SJSA1 (cell line): ENCODE data around the gene SLC2A1. TPM values are rescaled to one million over a fixed set of nuclear protein-coding genes. Genes with fewer than 3 reads are reported as not detected.

Experiments used
- DNase-seq, 2 experiments: peaks; one replicate each; pipeline ENCODE4 v3.0.0-alpha.2; 2015 to 2020; ENCODE audit warnings: low spot score in 2 of 2, low read depth in 1 of 2
- H3K27ac ChIP-seq: fragments of 250-450 bp; sonication (Bioruptor Pico); 2 replicates; pipeline ENCODE4 v1.5.1; 2020; ENCODE audit warnings: mild to moderate bottlenecking, moderate library complexity
- H3K27me3 ChIP-seq: fragments of 250-450 bp; sonication (Bioruptor Pico); replicated peaks from 2 replicates; pipeline ENCODE4 v1.5.1; 2020; ENCODE audit warnings: mild to moderate bottlenecking, moderate library complexity
- H3K36me3 ChIP-seq: fragments of 250-450 bp; sonication (Bioruptor Pico); 2 replicates; pipeline ENCODE4 v1.5.1; 2020; ENCODE audit warnings: mild to moderate bottlenecking
- H3K4me1 ChIP-seq: fragments of 250-450 bp; sonication (Bioruptor Pico); replicated peaks from 2 replicates; pipeline ENCODE4 v1.6.1; 2021; ENCODE audit warnings: mild to moderate bottlenecking
- H3K4me3 ChIP-seq: fragments of 250-450 bp; sonication (Bioruptor Pico); 2 replicates; pipeline ENCODE4 v1.5.1; 2020; ENCODE audit warnings: mild to moderate bottlenecking
- H3K9me3 ChIP-seq: fragments of 250-450 bp; sonication (Bioruptor Pico); replicated peaks from 2 replicates; pipeline ENCODE4 v1.5.1; 2020; ENCODE audit warnings: mild to moderate bottlenecking
- total RNA-seq: library from RNA; depleted of rRNA; stranded (reverse); fragments of >200 nt; shearing (Covaris generic); gene quantifications from 2 replicates; pipeline ENCODE4 v1.2.3, GENCODE V29; 2014

Gene SLC2A1
- total RNA-seq, 1 experiment from 2014 or later = 173 TPM

DNA sequence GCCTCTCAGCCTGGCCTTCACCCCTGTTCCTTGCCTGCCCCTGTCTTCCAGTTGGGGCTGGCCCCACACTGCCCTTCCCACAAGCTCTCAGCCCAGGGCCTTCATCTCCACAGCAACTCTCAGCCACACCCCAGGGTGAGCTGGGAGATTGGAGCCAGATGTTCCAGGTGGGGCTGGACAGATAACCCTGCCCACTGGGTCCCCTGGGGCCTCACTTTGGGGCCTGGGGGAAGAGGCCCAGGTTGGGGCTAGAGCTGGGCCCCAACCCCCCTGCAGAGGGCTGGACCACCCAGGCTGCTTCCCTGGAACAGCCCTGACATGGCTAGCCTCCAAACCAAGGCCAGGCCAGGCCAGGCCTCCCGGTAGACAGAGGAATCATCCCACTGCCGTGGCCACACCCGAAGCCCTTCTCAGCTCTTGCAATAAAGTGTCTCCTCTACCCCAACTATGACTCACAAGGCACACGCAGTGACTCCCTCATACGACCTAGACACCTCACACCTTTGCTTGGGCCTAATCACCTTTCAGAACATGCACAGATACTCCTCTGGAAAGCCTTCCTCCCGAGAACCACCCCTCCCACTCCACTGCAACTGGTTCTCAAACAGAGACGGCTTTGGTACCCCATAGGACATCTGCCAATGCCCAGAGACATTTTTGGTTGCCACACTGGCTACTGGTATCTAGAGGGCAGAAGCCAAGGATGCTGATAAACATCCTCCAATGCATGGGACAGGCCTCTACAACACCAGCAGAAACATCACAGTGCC is 22.2 kb downstream of the SLC2A1 start:
- H3K27me3 ChIP-seq = no peaks in the 10 kb centered on the region
- peak; percentile 99 for DNase-seq
- peaks cover 94% of the 10 kb centered on the region for H3K4me1 ChIP-seq
- no peaks in the 10 kb centered on the region for H3K9me3 ChIP-seq
- peak overlapping the region; percentile 96 for H3K27ac ChIP-seq
- H3K4me3 ChIP-seq = no peak overlapping the region
- peaks cover 73% of the 10 kb centered on the region for H3K36me3 ChIP-seq

GRCh38 chr1:42935971-42936308 is 22.7 kb downstream of the SLC2A1 start:
- no peak for DNase-seq
- Histone ChIP-seq H3K27ac (peak overlapping the region; percentile 96), H3K4me3 (no peak overlapping the region), H3K36me3 (peaks cover 76% of the 10 kb centered on the region), H3K9me3 (no peaks in the 10 kb centered on the region), H3K27me3 (no peaks in the 10 kb centered on the region), H3K4me1 (peaks cover 94% of the 10 kb centered on the region)

- H3K4me3 ChIP-seq = no peak overlapping the region
- H3K9me3 ChIP-seq = no peaks in the 10 kb centered on the region
- peaks cover 91% of the 10 kb centered on the region for H3K4me1 ChIP-seq
- peaks cover 81% of the 10 kb centered on the region for H3K36me3 ChIP-seq
- DNase-seq = no peak
- H3K27ac ChIP-seq = peak overlapping the region; percentile 96
- no peaks in the 10 kb centered on the region for H3K27me3 ChIP-seq
Observed at GRCh38 chr1:42935313-42935895, 23.3 kb downstream of the SLC2A1 start.

GRCh38 chr1:42934541-42935312 is 23.9 kb downstream of the SLC2A1 start:
- DNase-seq = no peak
- Histone ChIP-seq H3K4me3 (no peak overlapping the region), H3K36me3 (peaks cover 84% of the 10 kb centered on the region), H3K4me1 (peaks cover 84% of the 10 kb centered on the region), H3K27ac (no peak overlapping the region), H3K27me3 (no peaks in the 10 kb centered on the region), H3K9me3 (no peaks in the 10 kb centered on the region)

DNA sequence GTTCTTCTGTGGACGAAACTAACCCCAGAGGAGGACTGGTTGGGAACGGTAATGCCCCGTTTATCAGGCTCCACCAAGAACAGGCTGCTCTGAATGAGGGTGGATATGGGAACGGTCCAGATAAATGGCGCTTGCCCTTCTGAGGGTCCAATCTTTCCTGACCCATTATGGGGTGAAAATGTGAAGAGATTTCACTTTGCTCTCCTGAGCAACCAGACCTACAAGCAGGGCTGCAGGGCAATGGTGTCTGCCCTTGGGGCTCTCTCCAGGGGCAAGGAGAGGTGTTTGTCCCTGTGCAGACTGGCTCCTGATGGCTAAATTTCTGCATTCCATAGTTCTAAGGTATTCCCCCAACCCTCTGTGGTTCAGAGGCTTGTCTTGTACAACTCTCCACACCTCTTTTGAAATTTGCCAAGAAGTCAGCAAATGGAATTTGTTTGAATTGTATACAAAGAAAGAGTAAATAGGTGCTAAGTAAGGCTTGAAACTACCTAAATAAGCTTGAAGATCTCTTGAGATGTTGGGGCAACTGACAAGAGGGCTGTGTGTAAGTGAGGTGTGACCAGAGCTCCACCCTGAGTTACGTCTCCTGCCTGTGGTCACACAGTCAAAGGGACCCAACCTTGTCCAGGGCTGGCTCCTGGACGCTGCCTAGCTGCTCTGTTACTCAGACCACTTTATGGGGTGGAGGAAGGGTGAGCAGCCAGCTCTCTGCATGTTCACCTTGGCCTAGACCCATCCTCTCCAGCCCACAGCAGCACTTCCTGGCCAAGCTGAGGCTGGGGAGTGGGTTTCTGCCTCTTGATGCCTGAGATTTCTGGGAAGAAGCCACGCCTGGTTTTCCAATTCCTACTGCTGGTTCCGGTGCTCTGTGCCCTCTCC is 24.8 kb downstream of the SLC2A1 start:
- no peak for DNase-seq
- Histone ChIP-seq H3K4me1 (peaks cover 75% of the 10 kb centered on the region), H3K27me3 (no peaks in the 10 kb centered on the region), H3K4me3 (no peak overlapping the region), H3K9me3 (no peaks in the 10 kb centered on the region), H3K27ac (no peak overlapping the region), H3K36me3 (peaks cover 85% of the 10 kb centered on the region)

- Histone ChIP-seq H3K27me3 (no peaks in the 10 kb centered on the region), H3K4me1 (peaks cover 68% of the 10 kb centered on the region), H3K9me3 (no peaks in the 10 kb centered on the region), H3K36me3 (peaks cover 85% of the 10 kb centered on the region), H3K27ac (no peak overlapping the region), H3K4me3 (no peak overlapping the region)
- no peak for DNase-seq
Observed at GRCh38 chr1:42933060-42933586, 25.5 kb downstream of the SLC2A1 start.

- H3K9me3 ChIP-seq = no peaks in the 10 kb centered on the region
- H3K27ac ChIP-seq = no peak overlapping the region
- H3K4me1 ChIP-seq = peaks cover 62% of the 10 kb centered on the region
- no peak overlapping the region for H3K4me3 ChIP-seq
- H3K27me3 ChIP-seq = no peaks in the 10 kb centered on the region
- H3K36me3 ChIP-seq = peaks cover 85% of the 10 kb centered on the region
- no peak for DNase-seq
Observed at GRCh38 chr1:42932442-42932941, 26.2 kb downstream of the SLC2A1 start.

DNA sequence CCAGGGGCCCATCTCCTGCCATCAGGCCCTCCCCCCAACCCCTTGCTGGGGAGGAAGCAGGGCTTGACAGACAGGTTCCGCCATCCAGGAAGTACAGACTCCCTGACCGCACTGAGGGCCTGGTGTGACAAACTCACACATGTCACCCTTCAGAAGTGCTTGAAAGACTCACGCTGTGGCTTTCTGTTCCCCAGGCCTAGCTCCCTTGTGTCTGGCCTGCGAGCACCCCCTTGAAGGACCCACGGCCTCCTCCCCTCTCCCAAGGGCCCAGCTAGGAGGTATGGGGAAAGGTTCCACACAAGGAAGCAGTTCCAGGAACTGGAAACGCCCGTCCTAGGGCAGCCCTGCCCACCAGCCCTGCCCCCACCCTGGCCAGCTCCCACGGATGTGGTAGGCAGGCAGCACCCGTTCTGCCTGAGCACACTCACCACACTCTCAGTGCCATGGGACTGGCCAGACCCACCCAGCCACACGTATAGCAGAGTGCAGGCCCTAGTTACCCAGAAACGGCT is 26.7 kb downstream of the SLC2A1 start:
- Histone ChIP-seq H3K4me1 (peaks cover 57% of the 10 kb centered on the region), H3K27me3 (no peaks in the 10 kb centered on the region), H3K4me3 (no peak overlapping the region), H3K27ac (peak overlapping the region; percentile 29; the same call in 1 of the 2 replicates), H3K36me3 (peaks cover 85% of the 10 kb centered on the region), H3K9me3 (no peaks in the 10 kb centered on the region)
- DNase-seq = no peak

DNA sequence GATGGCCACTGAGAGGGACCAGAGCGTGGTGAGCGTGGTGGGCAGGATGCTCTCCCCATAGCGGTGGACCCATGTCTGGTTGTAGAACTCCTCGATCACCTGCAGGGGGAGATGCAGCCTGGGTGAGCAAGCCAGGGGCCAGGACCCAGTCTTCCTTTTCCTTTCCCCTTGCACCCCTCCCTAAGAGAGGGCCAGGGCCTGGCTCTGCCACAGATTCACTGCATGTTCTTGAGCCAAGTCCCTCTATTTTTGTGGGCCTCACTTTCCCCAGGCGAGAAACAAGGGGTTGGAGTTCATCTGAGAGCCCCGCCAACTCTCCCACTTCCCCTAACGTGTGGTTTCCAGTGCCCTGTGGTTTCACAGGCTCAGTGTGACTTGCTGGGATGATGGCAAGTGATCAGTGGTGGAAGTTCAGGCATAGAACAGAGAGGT is 27.5 kb downstream of the SLC2A1 start:
- Histone ChIP-seq H3K27me3 (no peaks in the 10 kb centered on the region), H3K4me1 (peaks cover 48% of the 10 kb centered on the region), H3K9me3 (no peaks in the 10 kb centered on the region), H3K4me3 (no peak overlapping the region), H3K36me3 (peaks cover 90% of the 10 kb centered on the region), H3K27ac (no peak overlapping the region; the same call in 1 of the 2 replicates)
- peak; percentile 56 to 67 for DNase-seq

GRCh38 chr1:42930178-42931107 is 28.2 kb downstream of the SLC2A1 start:
- Histone ChIP-seq H3K27ac (no peak overlapping the region), H3K27me3 (no peaks in the 10 kb centered on the region), H3K36me3 (peaks cover 91% of the 10 kb centered on the region), H3K4me3 (no peak overlapping the region), H3K4me1 (peaks cover 43% of the 10 kb centered on the region), H3K9me3 (no peaks in the 10 kb centered on the region)
- DNase-seq = no peak

DNA sequence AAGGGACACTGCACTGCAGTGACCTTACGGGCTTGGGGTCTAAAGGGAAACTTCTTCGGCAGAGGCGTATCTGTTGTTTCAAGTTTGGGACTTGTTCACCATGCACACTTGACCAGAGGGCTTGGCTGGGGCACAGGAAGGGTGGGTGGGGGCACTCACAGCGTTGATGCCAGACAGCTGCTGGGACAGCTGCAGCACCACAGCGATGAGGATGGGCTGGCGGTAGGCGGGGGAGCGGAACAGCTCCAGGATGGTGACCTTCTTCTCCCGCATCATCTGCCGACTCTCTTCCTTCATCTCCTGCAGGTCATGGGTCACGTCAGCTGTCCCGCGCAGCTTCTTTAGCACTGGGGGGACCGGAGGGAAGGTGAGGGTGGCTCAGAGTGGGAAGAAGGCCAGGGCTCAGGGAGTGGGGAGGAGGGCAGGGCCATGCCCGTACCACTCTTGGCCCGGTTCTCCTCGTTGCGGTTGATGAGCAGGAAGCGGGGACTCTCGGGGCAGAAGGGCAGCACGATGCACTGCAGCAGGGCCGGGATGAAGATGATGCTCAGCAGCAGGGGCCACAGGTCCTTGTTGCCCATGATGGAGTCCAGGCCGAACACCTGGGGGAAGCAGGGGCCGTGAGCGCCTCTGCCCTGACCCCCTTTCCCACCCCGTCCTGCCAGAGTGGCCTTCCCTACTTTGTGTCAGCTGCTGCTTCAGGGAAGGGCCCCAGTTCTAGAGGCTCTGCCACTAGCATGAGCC is 29.1 kb downstream of the SLC2A1 start:
- Histone ChIP-seq H3K4me3 (no peak overlapping the region), H3K9me3 (no peaks in the 10 kb centered on the region), H3K4me1 (peaks cover 40% of the 10 kb centered on the region), H3K36me3 (peaks cover 89% of the 10 kb centered on the region), H3K27ac (no peak overlapping the region), H3K27me3 (no peaks in the 10 kb centered on the region)
- no peak for DNase-seq
